Measurements from ENCODE around the gene RFX4. TPM values are rescaled to one million over a fixed set of nuclear protein-coding genes. Genes with fewer than 3 reads are reported as not detected.
A peak's percentile ranks its signal among the peaks of the same experiment; 100 is the strongest.

RFX4 gene
- polyA plus RNA-seq, 3 donors from 2014 or later, result not detected

GRCh38 chr12:106584104-106585064 is 1.6 kb downstream of the RFX4 start:
- Mint-ChIP-seq H3K4me1 (peaks cover 4 to 6% of the 10 kb centered on the region in 2 donors), H3K9me3 (peaks cover 0 to 2% (median 0%) of the 10 kb centered on the region in 6 donors), H3K36me3 (peaks cover 0 to 4% (median 0%) of the 10 kb centered on the region in 3 donors), H3K27ac (no peak overlapping the region), H3K4me3 (peak overlapping the region in 1 of 5 donors; percentile 20), H3K27me3 (ENCODE audit: low read depth in 3 of 3) (peaks cover 21 to 37% (median 28%) of the 10 kb centered on the region in 3 donors)
- DNase-seq, result no peak

- DNase-seq, result no peak
These were observed 2.3 kb downstream of the RFX4 start for GRCh38 chr12:106585105-106585520.

GRCh38 chr12:106585521-106586277 is 2.9 kb downstream of the RFX4 start:
- peaks cover 17 to 30% (median 21%) of the 10 kb centered on the region in 3 donors for H3K27me3 Mint-ChIP-seq (ENCODE audit: low read depth in 3 of 3)
- H3K9me3 Mint-ChIP-seq, result peaks cover 0 to 2% (median 0%) of the 10 kb centered on the region in 6 donors
- H3K4me3 Mint-ChIP-seq, result peak overlapping the region in 1 of 5 donors; percentile 33
- peaks cover 4 to 6% of the 10 kb centered on the region in 2 donors for H3K4me1 Mint-ChIP-seq
- no peak for DNase-seq
- peaks cover 0 to 4% (median 0%) of the 10 kb centered on the region in 3 donors for H3K36me3 Mint-ChIP-seq
- no peak overlapping the region for H3K27ac Mint-ChIP-seq

More at GRCh38 chr12:106585105-106585520, 2.3 kb downstream of the RFX4 start:
- Mint-ChIP-seq H3K4me1 (peaks cover 4 to 6% of the 10 kb centered on the region in 2 donors), H3K4me3 (peak overlapping the region in 1 of 5 donors; percentile 33), H3K27ac (no peak overlapping the region), H3K36me3 (peaks cover 0 to 4% (median 0%) of the 10 kb centered on the region in 3 donors), H3K9me3 (peaks cover 0 to 2% (median 0%) of the 10 kb centered on the region in 6 donors), H3K27me3 (ENCODE audit: low read depth in 3 of 3) (peaks cover 18 to 33% (median 21%) of the 10 kb centered on the region in 3 donors)

- Mint-ChIP-seq H3K4me3 (no peak overlapping the region), H3K4me1 (peaks cover 4 to 6% of the 10 kb centered on the region in 2 donors), H3K27me3 (ENCODE audit: low read depth in 3 of 3) (peaks cover 20 to 30% (median 21%) of the 10 kb centered on the region in 3 donors), H3K27ac (no peak overlapping the region), H3K9me3 (peaks cover 0 to 2% (median 0%) of the 10 kb centered on the region in 6 donors), H3K36me3 (peaks cover 0 to 4% (median 0%) of the 10 kb centered on the region in 3 donors)
- DNase-seq, result no peak
These were observed 3.5 kb downstream of the RFX4 start for GRCh38 chr12:106586278-106586802.

GRCh38 chr12:106586803-106587684 is 4.2 kb downstream of the RFX4 start:
- Mint-ChIP-seq H3K27ac (no peak overlapping the region), H3K9me3 (peaks cover 0 to 2% (median 0%) of the 10 kb centered on the region in 6 donors), H3K4me1 (peaks cover 2 to 4% of the 10 kb centered on the region in 2 donors), H3K27me3 (ENCODE audit: low read depth in 3 of 3) (peaks cover 18 to 28% (median 22%) of the 10 kb centered on the region in 3 donors), H3K36me3 (peaks cover 0 to 1% (median 0%) of the 10 kb centered on the region in 3 donors), H3K4me3 (no peak overlapping the region)
- DNase-seq, result no peak

GRCh38 chr12:106588771-106589170 is 6.0 kb downstream of the RFX4 start:
- H3K27ac Mint-ChIP-seq, result no peak overlapping the region
- no peak overlapping the region for H3K4me3 Mint-ChIP-seq
- no peaks in the 10 kb centered on the region for H3K36me3 Mint-ChIP-seq
- peaks cover 0 to 2% (median 0%) of the 10 kb centered on the region in 6 donors for H3K9me3 Mint-ChIP-seq
- peaks cover 2% of the 10 kb centered on the region in 2 donors for H3K4me1 Mint-ChIP-seq
- H3K27me3 Mint-ChIP-seq (ENCODE audit: low read depth in 3 of 3), result peaks cover 22 to 29% (median 23%) of the 10 kb centered on the region in 3 donors
- no peak for DNase-seq

GRCh38 chr12:106590601-106591000 is 7.8 kb downstream of the RFX4 start:
- no peaks in the 10 kb centered on the region for H3K36me3 Mint-ChIP-seq
- no peak for DNase-seq
- no peak overlapping the region for H3K27ac Mint-ChIP-seq
- peaks cover 18 to 33% (median 23%) of the 10 kb centered on the region in 3 donors for H3K27me3 Mint-ChIP-seq (ENCODE audit: low read depth in 3 of 3)
- peaks cover 0 to 2% (median 0%) of the 10 kb centered on the region in 6 donors for H3K9me3 Mint-ChIP-seq
- H3K4me3 Mint-ChIP-seq, result no peak overlapping the region
- H3K4me1 Mint-ChIP-seq, result peaks cover 0 to 6% of the 10 kb centered on the region in 2 donors

GRCh38 chr12:106594447-106594846 is 11.6 kb downstream of the RFX4 start:
- Mint-ChIP-seq H3K9me3 (no peaks in the 10 kb centered on the region), H3K36me3 (no peaks in the 10 kb centered on the region), H3K27ac (no peak overlapping the region), H3K4me1 (peaks cover 0 to 6% of the 10 kb centered on the region in 2 donors), H3K4me3 (no peak overlapping the region), H3K27me3 (ENCODE audit: low read depth in 3 of 3) (peaks cover 12 to 22% (median 15%) of the 10 kb centered on the region in 3 donors)
- no peak for DNase-seq

GRCh38 chr12:106595268-106595667 is 12.5 kb downstream of the RFX4 start:
- no peak for DNase-seq
- no peaks in the 10 kb centered on the region for H3K36me3 Mint-ChIP-seq
- H3K4me3 Mint-ChIP-seq, result no peak overlapping the region
- H3K27me3 Mint-ChIP-seq (ENCODE audit: low read depth in 3 of 3), result peaks cover 12 to 22% (median 15%) of the 10 kb centered on the region in 3 donors
- H3K27ac Mint-ChIP-seq, result no peak overlapping the region
- H3K4me1 Mint-ChIP-seq, result peaks cover 0 to 6% of the 10 kb centered on the region in 2 donors
- H3K9me3 Mint-ChIP-seq, result no peaks in the 10 kb centered on the region

- Mint-ChIP-seq H3K9me3 (no peaks in the 10 kb centered on the region), H3K27ac (no peak overlapping the region), H3K27me3 (ENCODE audit: low read depth in 3 of 3) (peaks cover 3 to 20% (median 7%) of the 10 kb centered on the region in 3 donors), H3K4me1 (peaks cover 0 to 6% of the 10 kb centered on the region in 2 donors), H3K4me3 (no peak overlapping the region), H3K36me3 (no peaks in the 10 kb centered on the region)
- no peak for DNase-seq
These were observed 15.2 kb downstream of the RFX4 start for GRCh38 chr12:106598003-106598402.

GRCh38 chr12:106599302-106599701 is 16.5 kb downstream of the RFX4 start:
- Mint-ChIP-seq H3K4me3 (no peak overlapping the region), H3K27me3 (ENCODE audit: low read depth in 3 of 3) (peaks cover 3 to 12% (median 7%) of the 10 kb centered on the region in 3 donors), H3K27ac (no peak overlapping the region), H3K4me1 (no peaks in the 10 kb centered on the region), H3K36me3 (no peaks in the 10 kb centered on the region), H3K9me3 (no peaks in the 10 kb centered on the region)
- DNase-seq, result no peak

GRCh38 chr12:106600503-106600902 is 17.7 kb downstream of the RFX4 start:
- Mint-ChIP-seq H3K4me3 (no peak overlapping the region), H3K36me3 (no peaks in the 10 kb centered on the region), H3K4me1 (no peaks in the 10 kb centered on the region), H3K9me3 (no peaks in the 10 kb centered on the region), H3K27ac (no peak overlapping the region), H3K27me3 (ENCODE audit: low read depth in 3 of 3) (peaks cover 2 to 10% (median 3%) of the 10 kb centered on the region in 3 donors)
- DNase-seq, result no peak

All from immature natural killer cell (primary cell).